Bronchial epithelial cell (primary cell): ENCODE measurements around the gene DDIT4L. TPM values are rescaled to one million over a fixed set of nuclear protein-coding genes. Genes with fewer than 3 reads are reported as not detected.
"Not testable (repeated sequence)": the region's sequence is repeated elsewhere in the genome, so short reads cannot be mapped to it uniquely, and the experiment has no call there.

Source experiments
- DNase-seq: peaks from one replicate; pipeline ENCODE4 v3.0.0-alpha.2; 2010; ENCODE audit warnings: low read depth
- FAIRE-seq: peaks from 2 replicates; lab custom pipeline; 2011; peaks lifted over from hg19 to GRCh38; lab: Jason Lieb, UNC
- H3K27me3 ChIP-seq: 2 replicates; pipeline ENCODE4 v1.5.1; 2011; ENCODE audit warnings: low read length; ENCODE audit not compliant: control insufficient read depth, insufficient read depth
- H3K36me3 ChIP-seq: 2 replicates; pipeline ENCODE4 v1.5.1; 2011; ENCODE audit warnings: low read length; ENCODE audit not compliant: control insufficient read depth, insufficient read depth
- H3K4me3 ChIP-seq: 2 replicates; pipeline ENCODE4 v1.5.1; 2011; ENCODE audit warnings: mild to moderate bottlenecking, low read depth, low read length, control low read depth
- CTCF ChIP-seq: IDR thresholded peaks from 2 replicates; pipeline ENCODE4 v1.5.1; 2011; ENCODE audit warnings: mild to moderate bottlenecking, moderate library complexity, low read length, control low read depth, inconsistent platforms; ENCODE audit not compliant: insufficient read depth, severe bottlenecking
- total RNA-seq: library from RNA; depleted of rRNA; stranded (reverse); fragments of >200 nt; gene quantifications from 2 replicates; pipeline ENCODE4 v1.2.1, GENCODE V29; 2014

The DDIT4L gene
- total RNA-seq, 1 donor from 2014 or later, result 0.26 TPM

GRCh38 chr4:100208459-100208858 lies 18.2 kb upstream of the DDIT4L start:
- no peak overlapping the region for H3K4me3 ChIP-seq
- no peaks in the 10 kb centered on the region for H3K27me3 ChIP-seq
- no peak for TF ChIP-seq CTCF
- DNase-seq (no peak), FAIRE-seq (no peak)
- no peaks in the 10 kb centered on the region for H3K36me3 ChIP-seq

GRCh38 chr4:100206850-100207249 lies 16.6 kb upstream of the DDIT4L start:
- DNase-seq (no peak), FAIRE-seq (no peak)
- H3K36me3 ChIP-seq, result no peaks in the 10 kb centered on the region
- no peaks in the 10 kb centered on the region for H3K27me3 ChIP-seq
- TF ChIP-seq CTCF, result no peak
- no peak overlapping the region for H3K4me3 ChIP-seq

- DNase-seq (no peak), FAIRE-seq (no peak)
- no peak overlapping the region for H3K4me3 ChIP-seq
- TF ChIP-seq CTCF, result no peak
- H3K27me3 ChIP-seq, result no peaks in the 10 kb centered on the region
- no peaks in the 10 kb centered on the region for H3K36me3 ChIP-seq
These were observed 7.8 kb upstream of the DDIT4L start for GRCh38 chr4:100198061-100198460.

GRCh38 chr4:100196388-100197071 lies 6.3 kb upstream of the DDIT4L start:
- not testable (repeated sequence) for H3K36me3 ChIP-seq, DNase-seq, H3K4me3 ChIP-seq, H3K27me3 ChIP-seq, FAIRE-seq

GRCh38 chr4:100190643-100191600 lies 654 bp upstream of the DDIT4L start:
- DNase-seq (peak; percentile 33), FAIRE-seq (no peak)
- peaks cover 13% of the 10 kb centered on the region for H3K27me3 ChIP-seq

More at GRCh38 chr4:100190643-100191600, 654 bp upstream of the DDIT4L start:
- TF ChIP-seq CTCF, result no peak
- no peaks in the 10 kb centered on the region for H3K36me3 ChIP-seq
- H3K4me3 ChIP-seq, result peak overlapping the region; percentile 40
